Nucleus accumbens (tissue), 56 donors: ENCODE measurements around the gene PITPNC1.
"Not testable (repeated sequence)": the region's sequence is repeated elsewhere in the genome, so short reads cannot be mapped to it uniquely, and the experiment has no call there.

ENCODE experiments used
- DNase-seq, 56 donors: peaks; one replicate each; lab custom pipeline; 2025; lab: John Stamatoyannopoulos, UW

Gene PITPNC1

GRCh38 chr17:67605256-67605912, 228.3 kb downstream of the PITPNC1 start:
- peak in 31 of 56 donors; percentile 3 to 70 (median 30) for DNase-seq

GRCh38 chr17:67606471-67606870, 229.4 kb downstream of the PITPNC1 start:
- peak in 1 of 56 donors; percentile 5 for DNase-seq

- no peak for DNase-seq
Measured at GRCh38 chr17:67606896-67607604, 230.0 kb downstream of the PITPNC1 start.

GRCh38 chr17:67610061-67610460, 233.0 kb downstream of the PITPNC1 start:
- no peak for DNase-seq

- DNase-seq = no peak
Measured at GRCh38 chr17:67613961-67614360, 236.9 kb downstream of the PITPNC1 start.

GRCh38 chr17:67615011-67615561, 238.0 kb downstream of the PITPNC1 start:
- peak in 26 of 56 donors; percentile 18 to 73 (median 46) for DNase-seq

GRCh38 chr17:67615736-67616135, 238.7 kb downstream of the PITPNC1 start:
- peak in 3 of 56 donors; percentile 14 to 34 (median 18) for DNase-seq

- no peak for DNase-seq
Measured at GRCh38 chr17:67617304-67617899, 240.3 kb downstream of the PITPNC1 start.

- no peak for DNase-seq
Measured at GRCh38 chr17:67619555-67619954, 242.5 kb downstream of the PITPNC1 start.

- no peak for DNase-seq
Measured at GRCh38 chr17:67620088-67620487, 243.0 kb downstream of the PITPNC1 start.

- no peak for DNase-seq
Measured at GRCh38 chr17:67620636-67621035, 243.6 kb downstream of the PITPNC1 start.

GRCh38 chr17:67623767-67624166, 246.7 kb downstream of the PITPNC1 start:
- DNase-seq = no peak

GRCh38 chr17:67624886-67625656, 248.0 kb downstream of the PITPNC1 start:
- DNase-seq = peak in 1 of 56 donors; percentile 6

- DNase-seq = no peak
Measured at GRCh38 chr17:67625971-67626370, 248.9 kb downstream of the PITPNC1 start.

GRCh38 chr17:67628580-67629013, 251.5 kb downstream of the PITPNC1 start:
- peak in 10 of 56 donors; percentile 13 to 51 (median 34) for DNase-seq

GRCh38 chr17:67629971-67630320, 252.9 kb downstream of the PITPNC1 start:
- DNase-seq = no peak

- not testable (repeated sequence) for DNase-seq
Measured at GRCh38 chr17:67630836-67631235, 253.8 kb downstream of the PITPNC1 start.

- no peak for DNase-seq
Measured at GRCh38 chr17:67632141-67632540, 255.1 kb downstream of the PITPNC1 start.

- DNase-seq = no peak
Measured at GRCh38 chr17:67633751-67634211, 256.7 kb downstream of the PITPNC1 start.

- DNase-seq = no peak
Measured at GRCh38 chr17:67635681-67636080, 258.6 kb downstream of the PITPNC1 start.
